GM23338 (cell line): ENCODE data around the gene KIFC3.

Source experiments
- CREB1 ChIP-seq: fragments of 250-450 bp; sonication (Bioruptor Pico); IDR thresholded peaks from 2 replicates; pipeline ENCODE4 v1.5.0; 2020; ENCODE audit warnings: low read depth, mild to moderate bottlenecking, moderate library complexity
- EZH2 ChIP-seq: fragments of 200-600 bp; sonication (generic); IDR thresholded peaks from one replicate; pipeline ENCODE4 v1.8.0; 2017; ENCODE audit warnings: antibody characterized with exemption, mild to moderate bottlenecking, low read depth; ENCODE audit not compliant: unreplicated experiment
- POLR2AphosphoS5 ChIP-seq: IDR thresholded peaks from 2 replicates; pipeline ENCODE4 v1.6.1; 2016; ENCODE audit warnings: antibody characterized with exemption, low read depth
- TF ChIP-seq, protein P1 (sequence below), 2 experiments: fragments of 200-600 bp in 1 of 2; sonication (generic) in 1 of 2; conservative IDR thresholded peaks; 2 replicates each; pipeline versions ENCODE4 v1.5.1 to v1.6.1; 2016 to 2017; ENCODE audit warnings: antibody characterized with exemption in 2 of 2, low read depth in 2 of 2, mild to moderate bottlenecking in 2 of 2, moderate library complexity in 1 of 2
- TF ChIP-seq, protein P2 (sequence below): IDR thresholded peaks from one replicate; pipeline ENCODE4 v1.6.1; 2018; ENCODE audit warnings: antibody characterized with exemption; ENCODE audit not compliant: unreplicated experiment

DNA sequence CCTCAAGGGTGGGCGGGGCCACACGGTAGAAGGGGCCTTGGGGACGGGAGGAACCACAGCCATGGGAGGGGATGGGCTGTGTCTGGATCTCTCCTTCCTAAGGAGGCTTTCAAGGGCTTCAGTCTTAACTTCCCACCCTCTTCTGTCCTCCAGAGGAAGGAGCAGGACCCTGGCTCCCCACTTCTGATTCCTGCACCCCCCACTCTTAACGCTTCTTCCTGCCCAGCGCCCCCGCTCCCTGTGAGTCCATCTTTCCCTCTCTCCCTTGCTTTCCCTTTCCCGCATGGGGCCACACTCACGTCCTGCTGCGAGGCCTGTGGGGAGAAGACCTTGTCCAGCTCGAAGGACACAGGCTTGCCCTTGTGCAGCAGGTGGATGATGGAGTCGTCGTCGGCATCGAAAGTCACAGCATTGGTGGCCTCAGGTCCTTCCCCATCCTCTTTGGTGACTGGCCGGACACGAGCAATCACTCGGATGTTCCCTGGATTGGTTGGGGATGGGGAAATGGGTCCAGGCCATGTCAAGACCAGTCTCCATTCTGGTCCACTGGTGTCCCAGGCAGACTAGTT lies 37.0 kb downstream of the KIFC3 start:
- TF ChIP-seq, protein P1, sequence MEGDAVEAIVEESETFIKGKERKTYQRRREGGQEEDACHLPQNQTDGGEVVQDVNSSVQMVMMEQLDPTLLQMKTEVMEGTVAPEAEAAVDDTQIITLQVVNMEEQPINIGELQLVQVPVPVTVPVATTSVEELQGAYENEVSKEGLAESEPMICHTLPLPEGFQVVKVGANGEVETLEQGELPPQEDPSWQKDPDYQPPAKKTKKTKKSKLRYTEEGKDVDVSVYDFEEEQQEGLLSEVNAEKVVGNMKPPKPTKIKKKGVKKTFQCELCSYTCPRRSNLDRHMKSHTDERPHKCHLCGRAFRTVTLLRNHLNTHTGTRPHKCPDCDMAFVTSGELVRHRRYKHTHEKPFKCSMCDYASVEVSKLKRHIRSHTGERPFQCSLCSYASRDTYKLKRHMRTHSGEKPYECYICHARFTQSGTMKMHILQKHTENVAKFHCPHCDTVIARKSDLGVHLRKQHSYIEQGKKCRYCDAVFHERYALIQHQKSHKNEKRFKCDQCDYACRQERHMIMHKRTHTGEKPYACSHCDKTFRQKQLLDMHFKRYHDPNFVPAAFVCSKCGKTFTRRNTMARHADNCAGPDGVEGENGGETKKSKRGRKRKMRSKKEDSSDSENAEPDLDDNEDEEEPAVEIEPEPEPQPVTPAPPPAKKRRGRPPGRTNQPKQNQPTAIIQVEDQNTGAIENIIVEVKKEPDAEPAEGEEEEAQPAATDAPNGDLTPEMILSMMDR (conservative IDR thresholded peaks at IDR 0.05; ENCODE audit: low read depth in 2 of 2): no peak
- no peak for TF ChIP-seq EZH2
- TF ChIP-seq, protein P2, sequence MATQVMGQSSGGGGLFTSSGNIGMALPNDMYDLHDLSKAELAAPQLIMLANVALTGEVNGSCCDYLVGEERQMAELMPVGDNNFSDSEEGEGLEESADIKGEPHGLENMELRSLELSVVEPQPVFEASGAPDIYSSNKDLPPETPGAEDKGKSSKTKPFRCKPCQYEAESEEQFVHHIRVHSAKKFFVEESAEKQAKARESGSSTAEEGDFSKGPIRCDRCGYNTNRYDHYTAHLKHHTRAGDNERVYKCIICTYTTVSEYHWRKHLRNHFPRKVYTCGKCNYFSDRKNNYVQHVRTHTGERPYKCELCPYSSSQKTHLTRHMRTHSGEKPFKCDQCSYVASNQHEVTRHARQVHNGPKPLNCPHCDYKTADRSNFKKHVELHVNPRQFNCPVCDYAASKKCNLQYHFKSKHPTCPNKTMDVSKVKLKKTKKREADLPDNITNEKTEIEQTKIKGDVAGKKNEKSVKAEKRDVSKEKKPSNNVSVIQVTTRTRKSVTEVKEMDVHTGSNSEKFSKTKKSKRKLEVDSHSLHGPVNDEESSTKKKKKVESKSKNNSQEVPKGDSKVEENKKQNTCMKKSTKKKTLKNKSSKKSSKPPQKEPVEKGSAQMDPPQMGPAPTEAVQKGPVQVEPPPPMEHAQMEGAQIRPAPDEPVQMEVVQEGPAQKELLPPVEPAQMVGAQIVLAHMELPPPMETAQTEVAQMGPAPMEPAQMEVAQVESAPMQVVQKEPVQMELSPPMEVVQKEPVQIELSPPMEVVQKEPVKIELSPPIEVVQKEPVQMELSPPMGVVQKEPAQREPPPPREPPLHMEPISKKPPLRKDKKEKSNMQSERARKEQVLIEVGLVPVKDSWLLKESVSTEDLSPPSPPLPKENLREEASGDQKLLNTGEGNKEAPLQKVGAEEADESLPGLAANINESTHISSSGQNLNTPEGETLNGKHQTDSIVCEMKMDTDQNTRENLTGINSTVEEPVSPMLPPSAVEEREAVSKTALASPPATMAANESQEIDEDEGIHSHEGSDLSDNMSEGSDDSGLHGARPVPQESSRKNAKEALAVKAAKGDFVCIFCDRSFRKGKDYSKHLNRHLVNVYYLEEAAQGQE: no peak
- TF ChIP-seq CREB1 (CRISPR knock-in tag): no peak
- no peak for TF ChIP-seq POLR2AphosphoS5
